ENCODE results near the gene TTL.

The TTL gene

GRCh38 chr2:112577756-112578155 lies 95.8 kb downstream of the TTL start:
- Histone ChIP-seq H3K9ac (ENCODE audit: low read depth in 1 of 2, low read length in 2 of 2) (no peak overlapping the region), H3K27ac (ENCODE audit: low read depth, low read length) (no peak overlapping the region), H3K36me3 (ENCODE audit: control insufficient read depth in 1 of 2, insufficient read depth in 2 of 2, low read length in 2 of 2) (peaks cover 16 to 40% of the 10 kb centered on the region in 2 donors), H3K4me1 (ENCODE audit: control insufficient read depth in 1 of 2, insufficient read depth in 2 of 2, low read length in 2 of 2) (no peaks in the 10 kb centered on the region), H3K9me3 (ENCODE audit: control insufficient read depth in 1 of 2, low read length in 2 of 2) (no peaks in the 10 kb centered on the region), H3K27me3 (ENCODE audit: control insufficient read depth in 1 of 2, insufficient read depth in 2 of 2, low read length in 2 of 2) (no peaks in the 10 kb centered on the region), H3K4me3 (ENCODE audit: low read depth in 1 of 2, low read length in 2 of 2) (no peak overlapping the region)

- Histone ChIP-seq H3K36me3 (ENCODE audit: control insufficient read depth in 1 of 2, insufficient read depth in 2 of 2, low read length in 2 of 2) (peaks cover 11 to 27% of the 10 kb centered on the region in 2 donors), H3K4me3 (ENCODE audit: low read depth in 1 of 2, low read length in 2 of 2) (no peak overlapping the region), H3K9ac (ENCODE audit: low read depth in 1 of 2, low read length in 2 of 2) (no peak overlapping the region), H3K4me1 (ENCODE audit: control insufficient read depth in 1 of 2, insufficient read depth in 2 of 2, low read length in 2 of 2) (peaks cover 6 to 9% of the 10 kb centered on the region in 2 donors), H3K9me3 (ENCODE audit: control insufficient read depth in 1 of 2, low read length in 2 of 2) (no peaks in the 10 kb centered on the region), H3K27me3 (ENCODE audit: control insufficient read depth in 1 of 2, insufficient read depth in 2 of 2, low read length in 2 of 2) (no peaks in the 10 kb centered on the region), H3K27ac (ENCODE audit: low read depth, low read length) (no peak overlapping the region)
Measured at GRCh38 chr2:112579241-112579640, 97.3 kb downstream of the TTL start.

DNA sequence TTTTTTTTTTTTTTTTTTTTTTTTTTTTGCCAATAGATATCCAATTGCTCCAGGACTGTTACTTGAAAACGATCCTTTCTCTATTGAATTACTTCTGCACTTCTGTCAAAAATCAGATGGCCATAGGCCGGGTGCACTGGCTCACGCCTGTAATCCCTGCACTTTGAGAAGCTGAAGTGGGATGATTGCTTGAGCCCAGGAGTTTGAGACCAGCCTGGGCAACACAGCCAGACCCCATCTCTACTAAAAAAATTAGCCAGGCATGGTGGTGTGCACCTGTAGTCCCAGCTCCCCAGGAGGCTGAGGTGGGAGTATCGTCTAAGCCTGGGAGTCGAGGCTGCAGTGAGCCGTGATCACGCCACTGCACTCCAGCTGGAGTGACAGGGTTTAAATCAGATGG lies 98.1 kb downstream of the TTL start:
- H3K4me1 ChIP-seq (ENCODE audit: control insufficient read depth in 1 of 2, insufficient read depth in 2 of 2, low read length in 2 of 2), result peaks cover 9 to 12% of the 10 kb centered on the region in 2 donors
- H3K9me3 ChIP-seq (ENCODE audit: control insufficient read depth in 1 of 2, low read length in 2 of 2), result no peaks in the 10 kb centered on the region
- H3K9ac ChIP-seq (ENCODE audit: low read depth in 1 of 2, low read length in 2 of 2), result no peak overlapping the region
- H3K4me3 ChIP-seq (ENCODE audit: low read depth in 1 of 2, low read length in 2 of 2), result no peak overlapping the region
- no peaks in the 10 kb centered on the region for H3K27me3 ChIP-seq (ENCODE audit: control insufficient read depth in 1 of 2, insufficient read depth in 2 of 2, low read length in 2 of 2)
- H3K27ac ChIP-seq (ENCODE audit: low read depth, low read length), result no peak overlapping the region
- H3K36me3 ChIP-seq (ENCODE audit: control insufficient read depth in 1 of 2, insufficient read depth in 2 of 2, low read length in 2 of 2), result peaks cover 6 to 18% of the 10 kb centered on the region in 2 donors

GRCh38 chr2:112582314-112582746 lies 100.4 kb downstream of the TTL start:
- Histone ChIP-seq H3K4me3 (ENCODE audit: low read depth in 1 of 2, low read length in 2 of 2) (no peak overlapping the region), H3K4me1 (ENCODE audit: control insufficient read depth in 1 of 2, insufficient read depth in 2 of 2, low read length in 2 of 2) (peaks cover 15 to 17% of the 10 kb centered on the region in 2 donors), H3K9ac (ENCODE audit: low read depth in 1 of 2, low read length in 2 of 2) (no peak overlapping the region), H3K36me3 (ENCODE audit: control insufficient read depth in 1 of 2, insufficient read depth in 2 of 2, low read length in 2 of 2) (peaks cover 2 to 9% of the 10 kb centered on the region in 2 donors), H3K27ac (ENCODE audit: low read depth, low read length) (no peak overlapping the region), H3K9me3 (ENCODE audit: control insufficient read depth in 1 of 2, low read length in 2 of 2) (no peaks in the 10 kb centered on the region), H3K27me3 (ENCODE audit: control insufficient read depth in 1 of 2, insufficient read depth in 2 of 2, low read length in 2 of 2) (no peaks in the 10 kb centered on the region)

DNA sequence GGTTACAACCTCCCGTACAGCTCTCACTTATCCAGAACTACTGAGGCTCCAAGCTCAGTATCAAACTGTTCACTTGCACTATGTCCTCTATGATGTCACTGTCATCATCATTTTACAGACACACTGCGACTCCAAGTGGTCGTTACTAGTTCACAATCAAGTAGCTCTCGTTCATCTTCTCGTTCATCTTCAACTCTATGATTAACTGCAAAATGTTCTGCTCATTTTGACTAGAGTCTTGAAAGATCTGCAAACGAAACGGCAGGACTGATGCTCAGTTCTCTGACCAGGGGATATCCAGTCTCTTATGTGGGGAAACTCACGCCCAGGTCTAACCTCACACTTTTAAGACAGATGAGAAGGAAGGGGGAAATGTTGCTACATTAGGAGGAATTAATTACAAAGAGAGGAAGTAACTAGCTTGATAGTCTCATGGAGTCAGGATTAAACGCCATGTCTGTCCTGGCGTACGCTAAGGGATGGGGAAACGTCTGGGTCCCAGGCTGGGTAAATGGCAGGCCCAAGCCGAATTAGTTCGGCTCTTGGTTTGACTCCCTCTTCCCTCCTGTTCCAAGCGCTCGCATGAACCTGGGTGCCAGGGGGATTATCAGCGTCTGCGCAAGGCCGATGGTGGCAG lies 101.7 kb downstream of the TTL start:
- H3K27ac ChIP-seq (ENCODE audit: low read depth, low read length), result peak overlapping the region; percentile 94
- H3K9ac ChIP-seq (ENCODE audit: low read depth in 1 of 2, low read length in 2 of 2), result peak overlapping the region; percentile 89 to 91
- peaks cover 4 to 18% of the 10 kb centered on the region in 2 donors for H3K36me3 ChIP-seq (ENCODE audit: control insufficient read depth in 1 of 2, insufficient read depth in 2 of 2, low read length in 2 of 2)
- no peaks in the 10 kb centered on the region for H3K27me3 ChIP-seq (ENCODE audit: control insufficient read depth in 1 of 2, insufficient read depth in 2 of 2, low read length in 2 of 2)
- H3K9me3 ChIP-seq (ENCODE audit: control insufficient read depth in 1 of 2, low read length in 2 of 2), result no peaks in the 10 kb centered on the region
- peaks cover 15 to 17% of the 10 kb centered on the region in 2 donors for H3K4me1 ChIP-seq (ENCODE audit: control insufficient read depth in 1 of 2, insufficient read depth in 2 of 2, low read length in 2 of 2)
- peak overlapping the region; percentile 97 to 99 for H3K4me3 ChIP-seq (ENCODE audit: low read depth in 1 of 2, low read length in 2 of 2)

- Histone ChIP-seq H3K4me3 (ENCODE audit: low read depth in 1 of 2, low read length in 2 of 2) (peak within 1 kb of the TSS; percentile 97 to 99), H3K27ac (ENCODE audit: low read depth, low read length) (peak within 1 kb of the TSS; percentile 94), H3K9ac (ENCODE audit: low read depth in 1 of 2, low read length in 2 of 2) (peak within 1 kb of the TSS; percentile 91 to 95), H3K27me3 (ENCODE audit: control insufficient read depth in 1 of 2, insufficient read depth in 2 of 2, low read length in 2 of 2) (no peaks in the 10 kb centered on the region), H3K9me3 (ENCODE audit: control insufficient read depth in 1 of 2, low read length in 2 of 2) (no peaks in the 10 kb centered on the region), H3K4me1 (ENCODE audit: control insufficient read depth in 1 of 2, insufficient read depth in 2 of 2, low read length in 2 of 2) (peaks cover 15 to 17% of the 10 kb centered on the region in 2 donors), H3K36me3 (ENCODE audit: control insufficient read depth in 1 of 2, insufficient read depth in 2 of 2, low read length in 2 of 2) (peaks cover 4 to 18% of the 10 kb centered on the region in 2 donors)
Measured at GRCh38 chr2:112584134-112584890, 102.4 kb downstream of the TTL start, which contains the start of gene CHCHD5. Gene CHCHD5, plus strand, starts transcription at chr2:112584609. Its CDS starts 39 bp downstream, at chr2:112584648.

DNA sequence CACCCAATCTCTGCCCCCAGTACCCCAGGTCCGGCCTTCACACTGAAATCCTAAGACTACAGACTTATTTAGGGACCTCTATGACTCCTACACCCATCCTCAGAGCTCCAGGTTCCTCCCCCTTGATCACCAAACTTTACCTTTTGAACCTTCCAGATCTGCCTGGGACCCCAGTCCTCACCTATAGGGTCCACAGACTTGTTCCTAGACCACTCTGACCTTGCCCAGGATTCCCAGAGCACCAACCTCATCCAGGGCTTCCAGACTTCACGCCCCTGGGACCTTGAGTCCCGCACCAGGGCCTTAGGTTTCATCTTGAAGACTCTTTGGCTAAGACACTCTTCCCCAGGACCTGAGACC lies 102.9 kb downstream of the TTL start:
- Histone ChIP-seq H3K27ac (ENCODE audit: low read depth, low read length) (peak overlapping the region; percentile 94), H3K9me3 (ENCODE audit: control insufficient read depth in 1 of 2, low read length in 2 of 2) (no peaks in the 10 kb centered on the region), H3K4me1 (ENCODE audit: control insufficient read depth in 1 of 2, insufficient read depth in 2 of 2, low read length in 2 of 2) (peaks cover 15 to 17% of the 10 kb centered on the region in 2 donors), H3K9ac (ENCODE audit: low read depth in 1 of 2, low read length in 2 of 2) (peak overlapping the region; percentile 91 to 95), H3K4me3 (ENCODE audit: low read depth in 1 of 2, low read length in 2 of 2) (peak overlapping the region; percentile 97 to 99), H3K36me3 (ENCODE audit: control insufficient read depth in 1 of 2, insufficient read depth in 2 of 2, low read length in 2 of 2) (peaks cover 7 to 18% of the 10 kb centered on the region in 2 donors), H3K27me3 (ENCODE audit: control insufficient read depth in 1 of 2, insufficient read depth in 2 of 2, low read length in 2 of 2) (no peaks in the 10 kb centered on the region)

DNA sequence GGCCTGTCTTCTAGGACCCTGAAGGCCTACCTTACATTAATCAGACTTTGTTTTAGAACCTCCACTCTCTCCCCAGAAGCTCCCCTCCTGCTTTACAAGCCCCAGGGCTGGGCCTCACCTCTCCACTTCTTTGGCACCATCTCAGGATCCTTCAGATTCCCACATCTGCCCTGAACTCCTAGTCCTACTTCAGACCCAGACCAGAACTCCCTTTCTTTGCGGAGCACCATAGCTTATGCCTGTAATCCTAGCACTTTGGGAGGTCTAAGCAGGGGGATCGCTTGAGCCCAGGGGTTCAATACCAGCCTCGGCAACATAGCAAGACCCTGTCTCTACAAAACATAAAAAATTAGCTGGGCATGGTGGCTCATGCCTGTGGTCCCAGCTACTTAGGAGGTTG lies 103.4 kb downstream of the TTL start:
- Histone ChIP-seq H3K9me3 (ENCODE audit: control insufficient read depth in 1 of 2, low read length in 2 of 2) (no peaks in the 10 kb centered on the region), H3K4me3 (ENCODE audit: low read depth in 1 of 2, low read length in 2 of 2) (peak overlapping the region; percentile 97 to 99), H3K36me3 (ENCODE audit: control insufficient read depth in 1 of 2, insufficient read depth in 2 of 2, low read length in 2 of 2) (peaks cover 7 to 18% of the 10 kb centered on the region in 2 donors), H3K27me3 (ENCODE audit: control insufficient read depth in 1 of 2, insufficient read depth in 2 of 2, low read length in 2 of 2) (no peaks in the 10 kb centered on the region), H3K9ac (ENCODE audit: low read depth in 1 of 2, low read length in 2 of 2) (peak overlapping the region; percentile 91 to 95), H3K4me1 (ENCODE audit: control insufficient read depth in 1 of 2, insufficient read depth in 2 of 2, low read length in 2 of 2) (peaks cover 15 to 17% of the 10 kb centered on the region in 2 donors), H3K27ac (ENCODE audit: low read depth, low read length) (no peak overlapping the region)

GRCh38 chr2:112585873-112586464 lies 104.0 kb downstream of the TTL start:
- H3K27me3 ChIP-seq (ENCODE audit: control insufficient read depth in 1 of 2, insufficient read depth in 2 of 2, low read length in 2 of 2), result no peaks in the 10 kb centered on the region
- no peak overlapping the region for H3K9ac ChIP-seq (ENCODE audit: low read depth in 1 of 2, low read length in 2 of 2)
- H3K9me3 ChIP-seq (ENCODE audit: control insufficient read depth in 1 of 2, low read length in 2 of 2), result no peaks in the 10 kb centered on the region
- no peak overlapping the region for H3K4me3 ChIP-seq (ENCODE audit: low read depth in 1 of 2, low read length in 2 of 2)
- H3K27ac ChIP-seq (ENCODE audit: low read depth, low read length), result no peak overlapping the region
- H3K4me1 ChIP-seq (ENCODE audit: control insufficient read depth in 1 of 2, insufficient read depth in 2 of 2, low read length in 2 of 2), result peaks cover 15 to 17% of the 10 kb centered on the region in 2 donors
- H3K36me3 ChIP-seq (ENCODE audit: control insufficient read depth in 1 of 2, insufficient read depth in 2 of 2, low read length in 2 of 2), result peaks cover 7 to 18% of the 10 kb centered on the region in 2 donors

DNA sequence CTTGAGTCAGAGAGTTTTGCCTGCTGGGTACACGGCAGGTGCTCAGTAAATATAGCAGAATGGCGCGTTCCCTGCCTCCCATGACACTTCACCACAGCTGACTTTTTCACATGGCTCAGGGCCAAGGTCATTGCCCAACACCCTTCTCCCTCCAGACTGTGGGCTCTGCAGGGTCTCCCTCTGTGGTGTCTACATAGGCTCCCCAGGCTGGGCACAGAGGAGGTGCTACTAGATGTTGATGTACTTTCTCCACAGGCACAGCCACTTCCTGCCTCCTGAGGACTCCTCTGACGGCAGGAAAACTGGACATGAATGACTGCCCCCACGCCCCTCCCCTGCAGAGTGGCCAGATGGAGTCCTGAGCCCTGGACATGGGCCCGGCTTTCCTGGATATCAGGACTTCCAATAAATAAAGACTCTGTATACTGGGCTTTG lies 106.7 kb downstream of the TTL start:
- no peak overlapping the region for H3K27ac ChIP-seq (ENCODE audit: low read depth, low read length)
- peaks cover 7 to 18% of the 10 kb centered on the region in 2 donors for H3K36me3 ChIP-seq (ENCODE audit: control insufficient read depth in 1 of 2, insufficient read depth in 2 of 2, low read length in 2 of 2)
- H3K9ac ChIP-seq (ENCODE audit: low read depth in 1 of 2, low read length in 2 of 2), result no peak overlapping the region
- H3K4me1 ChIP-seq (ENCODE audit: control insufficient read depth in 1 of 2, insufficient read depth in 2 of 2, low read length in 2 of 2), result peaks cover 10 to 12% of the 10 kb centered on the region in 2 donors
- H3K9me3 ChIP-seq (ENCODE audit: control insufficient read depth in 1 of 2, low read length in 2 of 2), result no peaks in the 10 kb centered on the region
- no peaks in the 10 kb centered on the region for H3K27me3 ChIP-seq (ENCODE audit: control insufficient read depth in 1 of 2, insufficient read depth in 2 of 2, low read length in 2 of 2)
- no peak overlapping the region for H3K4me3 ChIP-seq (ENCODE audit: low read depth in 1 of 2, low read length in 2 of 2)

All from duodenal mucosa (tissue), 2 donors.